GM23248 (cell line): ENCODE results near the gene PPP2R5C.
"Not testable (repeated sequence)": the region's sequence is repeated elsewhere in the genome, so short reads cannot be mapped to it uniquely, and the experiment has no call there.

Experiments used
- EZH2 ChIP-seq: fragments of 200-600 bp; sonication (generic); IDR thresholded peaks from 2 replicates; pipeline ENCODE4 v1.6.1; 2018; ENCODE audit warnings: antibody characterized with exemption, mild to moderate bottlenecking; ENCODE audit not compliant: insufficient read depth, poor library complexity, severe bottlenecking
- EZH2phosphoT487 ChIP-seq: fragments of 200-600 bp; sonication (generic); IDR thresholded peaks from 2 replicates; pipeline ENCODE4 v1.6.1; 2018; ENCODE audit warnings: antibody characterized with exemption, moderate library complexity, mild to moderate bottlenecking, low read depth; ENCODE audit not compliant: insufficient read depth

DNA sequence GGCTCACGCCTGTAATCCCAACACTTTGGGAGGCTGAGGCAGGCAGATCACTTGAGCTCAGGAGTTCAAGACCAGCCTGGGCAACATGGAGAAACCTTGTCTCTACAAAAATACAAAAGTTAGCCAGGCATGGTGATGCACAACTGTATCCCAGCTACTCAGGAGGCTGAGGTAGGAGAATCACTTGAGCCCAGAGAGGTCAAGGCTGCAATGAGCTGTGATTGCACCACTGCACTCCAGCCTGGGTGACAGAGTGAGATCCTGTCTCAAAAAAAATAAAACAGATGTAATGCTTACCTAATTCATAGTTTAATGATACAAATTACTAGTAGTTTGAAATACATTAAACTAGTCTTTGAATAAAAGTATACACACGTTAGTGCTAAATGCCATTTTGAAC, 209.9 kb downstream of the PPP2R5C start:
- not testable (repeated sequence) for TF ChIP-seq EZH2phosphoT487, EZH2
